Coronary artery (tissue), 2 donors: Measurements from ENCODE around the gene TSKS.

Experiments
- DNase-seq: peaks from one replicate; pipeline ENCODE4 v3.0.0-alpha.2; 2017; ENCODE audit warnings: low spot score
- H3K27ac ChIP-seq, 2 donors: fragments of 200-600 bp; sonication (generic); one replicate each; pipeline ENCODE4 v1.5.1; 2016 to 2019
- H3K4me3 ChIP-seq: fragments of 200-600 bp; sonication (generic); 2 replicates; pipeline ENCODE4 v1.5.1; 2016; ENCODE audit warnings: mild to moderate bottlenecking, moderate library complexity
- TF ChIP-seq, protein P1 (sequence below): fragments of 200-600 bp; sonication (generic); IDR thresholded peaks from one replicate; pipeline ENCODE4 v1.5.1; 2019; ENCODE audit warnings: antibody characterized with exemption

The TSKS gene

DNA sequence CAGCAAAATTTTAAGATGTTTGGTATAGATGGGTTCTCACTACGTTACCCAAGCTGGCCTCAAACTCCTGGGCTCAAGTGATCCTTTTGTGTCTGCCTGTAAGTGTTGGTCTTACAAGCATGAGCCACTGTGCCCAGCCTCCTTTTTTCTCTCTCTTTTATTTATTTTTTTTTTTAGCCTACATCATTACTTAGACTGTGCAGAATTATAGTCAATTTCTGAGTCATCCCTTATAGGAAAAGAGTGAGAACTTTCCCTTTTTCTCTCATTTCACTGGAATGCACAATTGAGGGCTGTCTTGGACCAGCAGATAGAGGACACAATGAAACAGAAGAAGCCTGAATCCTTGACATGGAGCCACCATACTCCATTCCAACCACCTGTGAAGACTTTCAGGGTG lies 13.3 kb downstream of the TSKS start:
- H3K4me3 ChIP-seq, result no peak overlapping the region
- DNase-seq, result no peak
- H3K27ac ChIP-seq, result no peak overlapping the region
- TF ChIP-seq, protein P1, sequence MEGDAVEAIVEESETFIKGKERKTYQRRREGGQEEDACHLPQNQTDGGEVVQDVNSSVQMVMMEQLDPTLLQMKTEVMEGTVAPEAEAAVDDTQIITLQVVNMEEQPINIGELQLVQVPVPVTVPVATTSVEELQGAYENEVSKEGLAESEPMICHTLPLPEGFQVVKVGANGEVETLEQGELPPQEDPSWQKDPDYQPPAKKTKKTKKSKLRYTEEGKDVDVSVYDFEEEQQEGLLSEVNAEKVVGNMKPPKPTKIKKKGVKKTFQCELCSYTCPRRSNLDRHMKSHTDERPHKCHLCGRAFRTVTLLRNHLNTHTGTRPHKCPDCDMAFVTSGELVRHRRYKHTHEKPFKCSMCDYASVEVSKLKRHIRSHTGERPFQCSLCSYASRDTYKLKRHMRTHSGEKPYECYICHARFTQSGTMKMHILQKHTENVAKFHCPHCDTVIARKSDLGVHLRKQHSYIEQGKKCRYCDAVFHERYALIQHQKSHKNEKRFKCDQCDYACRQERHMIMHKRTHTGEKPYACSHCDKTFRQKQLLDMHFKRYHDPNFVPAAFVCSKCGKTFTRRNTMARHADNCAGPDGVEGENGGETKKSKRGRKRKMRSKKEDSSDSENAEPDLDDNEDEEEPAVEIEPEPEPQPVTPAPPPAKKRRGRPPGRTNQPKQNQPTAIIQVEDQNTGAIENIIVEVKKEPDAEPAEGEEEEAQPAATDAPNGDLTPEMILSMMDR, result no peak

DNA sequence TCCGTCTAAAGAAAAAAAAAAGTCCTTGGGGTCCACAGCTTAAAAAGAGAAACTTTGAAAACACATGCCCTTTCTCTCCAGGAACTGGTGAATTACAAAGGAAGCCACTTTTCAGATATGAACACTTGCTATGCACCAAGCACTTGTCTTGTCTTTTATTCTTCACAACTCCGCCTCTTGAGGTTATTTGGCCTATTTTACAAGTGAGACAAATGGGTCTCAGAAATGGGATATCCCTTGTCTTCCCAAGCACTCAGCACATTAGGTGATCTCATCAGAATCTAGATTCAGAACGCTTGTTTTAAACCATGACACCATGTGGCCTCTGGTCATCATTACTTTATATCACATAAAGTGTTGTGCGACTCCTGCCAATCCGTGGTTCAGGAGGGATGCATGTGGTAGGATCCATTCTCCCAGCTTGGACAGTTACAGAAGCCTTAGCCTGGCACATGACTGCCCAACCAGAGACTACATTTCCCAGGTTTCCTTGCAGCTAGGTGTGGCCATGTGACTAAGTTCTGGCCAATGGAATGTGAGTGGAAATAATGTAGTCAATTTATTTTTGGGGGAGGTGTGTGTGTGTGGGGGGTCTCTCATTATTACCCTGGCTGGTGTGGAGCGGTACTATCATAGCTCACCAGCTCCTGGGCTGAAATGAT lies 13.9 kb downstream of the TSKS start:
- no peak for DNase-seq
- Histone ChIP-seq H3K27ac (no peak overlapping the region), H3K4me3 (no peak overlapping the region)
- TF ChIP-seq, protein P1, result no peak

DNA sequence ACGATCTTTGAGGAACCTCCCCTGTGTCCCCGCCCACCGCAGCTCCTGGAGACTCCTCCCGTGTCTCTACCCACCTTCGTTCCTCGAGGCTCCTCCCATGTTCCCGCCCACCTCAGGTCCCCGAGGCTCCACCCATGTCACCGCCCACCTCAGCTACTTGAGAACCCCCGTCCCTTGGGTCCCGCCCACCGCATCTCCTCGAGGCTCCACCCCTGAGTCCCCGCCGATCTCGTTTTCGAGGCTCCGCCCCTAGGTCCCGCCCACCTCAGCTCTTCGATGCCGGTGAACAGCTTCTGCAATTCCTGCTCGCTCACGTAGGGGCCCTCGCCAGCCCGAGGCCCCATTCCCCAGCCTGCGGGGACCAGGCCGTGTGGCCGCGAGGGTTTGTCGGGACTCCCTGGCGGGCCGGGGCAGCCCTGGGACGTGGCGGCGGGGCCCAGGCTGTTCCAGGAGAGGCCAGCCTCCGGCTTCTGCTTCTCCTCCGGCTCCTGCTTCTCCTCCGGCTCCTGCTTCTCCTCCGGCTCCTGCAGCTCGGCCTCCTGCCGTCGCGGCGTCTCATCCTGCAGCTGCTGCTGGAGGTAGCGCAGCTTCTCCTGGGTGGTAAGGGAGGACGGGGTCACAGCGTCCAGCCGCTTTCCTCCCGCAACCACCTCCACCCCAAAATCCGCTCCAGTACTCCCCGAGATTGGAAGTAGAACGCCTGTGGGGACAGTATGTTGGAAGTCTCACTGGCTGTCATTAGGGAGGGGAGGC lies 16.7 kb downstream of the TSKS start:
- Histone ChIP-seq H3K27ac (no peak overlapping the region), H3K4me3 (no peak overlapping the region)
- TF ChIP-seq, protein P1, result no peak
- no peak for DNase-seq

DNA sequence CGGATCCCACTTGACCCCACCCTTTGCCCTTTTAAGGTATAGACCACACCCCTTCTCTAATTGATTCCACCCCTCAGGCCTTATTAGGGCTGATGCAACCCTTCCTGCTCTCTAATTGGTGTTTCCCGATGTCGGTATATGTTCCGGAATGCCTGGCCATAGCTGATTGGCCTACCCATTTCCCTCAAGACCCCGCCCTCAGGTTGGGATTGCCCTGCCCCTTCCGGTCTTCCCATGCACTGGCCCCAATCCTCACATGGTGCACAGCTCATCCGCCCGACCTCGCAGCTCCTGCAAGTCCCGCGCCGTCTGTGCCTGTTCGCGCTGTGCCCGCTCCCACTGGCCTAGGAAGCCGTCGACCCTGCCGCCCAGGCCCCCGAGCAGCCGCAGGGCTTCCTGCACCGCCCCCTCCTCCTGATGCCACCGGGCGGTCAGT lies 18.1 kb downstream of the TSKS start:
- H3K4me3 ChIP-seq, result no peak overlapping the region
- TF ChIP-seq, protein P1, result no peak
- no peak for DNase-seq
- H3K27ac ChIP-seq, result no peak overlapping the region

DNA sequence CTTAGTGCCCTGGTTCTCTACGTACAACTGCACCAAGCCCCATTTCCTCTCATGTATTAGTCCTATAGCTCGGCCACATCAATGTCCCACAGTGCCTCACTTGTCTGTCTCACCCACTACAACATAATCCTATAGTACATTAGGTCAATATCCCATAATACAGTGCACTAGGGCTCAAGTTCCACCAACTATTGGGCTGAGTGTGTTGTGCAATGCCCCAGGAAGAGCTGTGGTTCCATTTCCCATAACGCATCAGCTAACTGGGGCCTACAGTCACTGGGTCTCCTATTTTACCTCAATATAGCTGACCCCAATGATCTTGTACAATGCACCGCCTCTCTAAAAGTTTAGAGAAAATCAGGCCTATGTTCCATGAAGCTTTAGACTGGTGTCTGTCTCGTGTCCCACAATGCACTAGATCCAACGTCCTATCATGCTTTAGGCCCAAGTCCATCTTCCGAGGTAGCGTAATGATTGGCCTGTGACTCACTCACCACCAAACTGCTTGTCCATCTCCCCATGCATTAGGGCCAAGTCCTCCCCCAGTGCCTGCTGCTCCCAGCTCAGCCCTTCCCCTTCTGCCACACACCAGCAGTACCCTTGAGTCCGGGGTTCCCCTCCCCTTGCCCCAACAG lies 21.8 kb downstream of the TSKS start:
- H3K4me3 ChIP-seq, result no peak overlapping the region
- TF ChIP-seq, protein P1, result no peak

DNA sequence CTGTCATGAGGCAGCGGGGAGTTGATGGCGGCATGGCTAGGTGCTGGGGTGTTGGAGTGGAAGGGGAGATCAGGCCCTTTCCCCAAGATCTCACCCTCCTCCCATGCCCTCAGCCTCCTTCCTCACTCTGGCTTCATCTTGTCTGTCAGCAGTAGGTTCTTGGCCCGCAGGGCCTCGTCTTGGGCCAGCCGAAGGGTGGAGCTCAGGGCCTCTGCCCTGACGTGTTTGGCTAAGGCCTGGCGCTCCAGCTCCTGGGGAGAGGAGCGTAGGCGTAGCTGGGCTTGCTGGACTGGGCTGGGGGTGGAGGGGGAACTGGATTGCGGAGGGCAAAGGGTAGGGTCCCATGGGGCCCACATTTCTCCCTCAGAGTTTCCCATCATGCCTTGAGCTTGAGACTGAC lies 23.2 kb downstream of the TSKS start:
- no peak overlapping the region for H3K4me3 ChIP-seq
- DNase-seq, result no peak
- H3K27ac ChIP-seq, result no peak overlapping the region
- TF ChIP-seq, protein P1, result no peak

More for the DNA sequence above, 21.8 kb downstream of the TSKS start:
- H3K27ac ChIP-seq, result no peak overlapping the region
- DNase-seq, result no peak
